ENCODE data around the gene GNB2. TPM values are rescaled to one million over a fixed set of nuclear protein-coding genes. Genes with fewer than 3 reads are reported as not detected.

The GNB2 gene
- total RNA-seq, 1 experiment from 2014 or later, result 174 TPM

GRCh38 chr7:100665168-100665726 is 8.3 kb upstream of the GNB2 start:
- Histone ChIP-seq H3K79me1 (ENCODE audit: insufficient read depth, low read depth, low read length, poor library complexity, severe bottlenecking) (no peaks in the 10 kb centered on the region), H3K23ac (ENCODE audit: insufficient read length, low read depth, low read length) (no peak overlapping the region), H3K27me3 (ENCODE audit: insufficient read depth, low read length) (no peaks in the 10 kb centered on the region), H4K20me1 (ENCODE audit: control insufficient read depth, insufficient read depth, insufficient read length) (no peaks in the 10 kb centered on the region), H3K9ac (ENCODE audit: extremely low read depth, insufficient read length, low read length) (no peak overlapping the region), H3K4me2 (ENCODE audit: insufficient read depth, insufficient read length, low read length) (no peak overlapping the region), H3K9me3 (ENCODE audit: control insufficient read depth, low read depth, low read length) (no peaks in the 10 kb centered on the region), H2BK12ac (ENCODE audit: insufficient read length, low read depth, low read length) (no peak overlapping the region), H3K4me1 (ENCODE audit: insufficient read depth, low read length) (no peaks in the 10 kb centered on the region), H3K27ac (ENCODE audit: insufficient read length, low read depth, low read length) (no peak overlapping the region), H3K14ac (ENCODE audit: insufficient read depth, low read length) (no peak overlapping the region), H3K56ac (ENCODE audit: insufficient read length, low read depth, low read length) (no peak overlapping the region), H2BK120ac (ENCODE audit: low read depth, low read length, poor library complexity, severe bottlenecking) (no peak overlapping the region), H2BK20ac (ENCODE audit: low read depth, low read length, poor library complexity, severe bottlenecking) (no peak overlapping the region), H2AFZ (ENCODE audit: low read length) (no peak overlapping the region), H2BK5ac (ENCODE audit: insufficient read length, low read length) (no peak overlapping the region), H2AK5ac (ENCODE audit: insufficient read length, low read length) (no peak overlapping the region), H4K8ac (replicated peaks; ENCODE audit: insufficient read length, low read depth, low read length) (no peak overlapping the region), H3K79me2 (ENCODE audit: insufficient read depth, low read length) (no peaks in the 10 kb centered on the region), H2BK15ac (ENCODE audit: low read depth, low read length) (no peak overlapping the region), H3K4ac (ENCODE audit: low read depth, low read length) (no peak overlapping the region), H4K91ac (ENCODE audit: insufficient read length, low read depth, low read length) (no peak overlapping the region), H3K23me2 (ENCODE audit: insufficient read length, low read depth, low read length, poor library complexity, severe bottlenecking) (no peaks in the 10 kb centered on the region), H3K18ac (ENCODE audit: insufficient read length, low read depth, low read length) (no peak overlapping the region), H4K5ac (ENCODE audit: insufficient read length, low read depth, low read length) (no peak overlapping the region), H3T11ph (ENCODE audit: low read length) (no peak overlapping the region)
- peaks cover 28% of the 10 kb centered on the region for H3K27me3 Mint-ChIP-seq (ENCODE audit: low read depth)
- no peaks in the 10 kb centered on the region; a peak in 1 of 7 replicates for H3K36me3 Mint-ChIP-seq (ENCODE audit: insufficient read depth in 1 of 3, low read depth in 3 of 3)
- H3K9me3 Mint-ChIP-seq, result no peaks in the 10 kb centered on the region; a peak in 2 of 5 replicates
- H3K4me1 Mint-ChIP-seq, result peaks cover 9 to 11% of the 10 kb centered on the region in 2 experiments
- DNase-seq, result no peak
- no CpG with 5 or more reads among the region's 5 CpGs for WGBS (ENCODE audit: extremely low coverage, insufficient read length, low lambda C conversion rate)
- H3K4me3 Mint-ChIP-seq, result peak overlapping the region in 1 of 2 experiments; percentile 3; a peak in 1 of 5 replicates
- TF ChIP-seq, protein P1, sequence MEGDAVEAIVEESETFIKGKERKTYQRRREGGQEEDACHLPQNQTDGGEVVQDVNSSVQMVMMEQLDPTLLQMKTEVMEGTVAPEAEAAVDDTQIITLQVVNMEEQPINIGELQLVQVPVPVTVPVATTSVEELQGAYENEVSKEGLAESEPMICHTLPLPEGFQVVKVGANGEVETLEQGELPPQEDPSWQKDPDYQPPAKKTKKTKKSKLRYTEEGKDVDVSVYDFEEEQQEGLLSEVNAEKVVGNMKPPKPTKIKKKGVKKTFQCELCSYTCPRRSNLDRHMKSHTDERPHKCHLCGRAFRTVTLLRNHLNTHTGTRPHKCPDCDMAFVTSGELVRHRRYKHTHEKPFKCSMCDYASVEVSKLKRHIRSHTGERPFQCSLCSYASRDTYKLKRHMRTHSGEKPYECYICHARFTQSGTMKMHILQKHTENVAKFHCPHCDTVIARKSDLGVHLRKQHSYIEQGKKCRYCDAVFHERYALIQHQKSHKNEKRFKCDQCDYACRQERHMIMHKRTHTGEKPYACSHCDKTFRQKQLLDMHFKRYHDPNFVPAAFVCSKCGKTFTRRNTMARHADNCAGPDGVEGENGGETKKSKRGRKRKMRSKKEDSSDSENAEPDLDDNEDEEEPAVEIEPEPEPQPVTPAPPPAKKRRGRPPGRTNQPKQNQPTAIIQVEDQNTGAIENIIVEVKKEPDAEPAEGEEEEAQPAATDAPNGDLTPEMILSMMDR (conservative IDR thresholded peaks at IDR 0.05), result no peak
- H3K27ac Mint-ChIP-seq, result no peak overlapping the region
